ENCODE measurements around the gene IMMP2L. TPM values are rescaled to one million over a fixed set of nuclear protein-coding genes. Genes with fewer than 3 reads are reported as not detected.

Gene IMMP2L
- polyA plus RNA-seq, 1 donor (not counting 4 experiments of a cell fraction or from before 2014, with no cell fraction given): 14.1 TPM

DNA sequence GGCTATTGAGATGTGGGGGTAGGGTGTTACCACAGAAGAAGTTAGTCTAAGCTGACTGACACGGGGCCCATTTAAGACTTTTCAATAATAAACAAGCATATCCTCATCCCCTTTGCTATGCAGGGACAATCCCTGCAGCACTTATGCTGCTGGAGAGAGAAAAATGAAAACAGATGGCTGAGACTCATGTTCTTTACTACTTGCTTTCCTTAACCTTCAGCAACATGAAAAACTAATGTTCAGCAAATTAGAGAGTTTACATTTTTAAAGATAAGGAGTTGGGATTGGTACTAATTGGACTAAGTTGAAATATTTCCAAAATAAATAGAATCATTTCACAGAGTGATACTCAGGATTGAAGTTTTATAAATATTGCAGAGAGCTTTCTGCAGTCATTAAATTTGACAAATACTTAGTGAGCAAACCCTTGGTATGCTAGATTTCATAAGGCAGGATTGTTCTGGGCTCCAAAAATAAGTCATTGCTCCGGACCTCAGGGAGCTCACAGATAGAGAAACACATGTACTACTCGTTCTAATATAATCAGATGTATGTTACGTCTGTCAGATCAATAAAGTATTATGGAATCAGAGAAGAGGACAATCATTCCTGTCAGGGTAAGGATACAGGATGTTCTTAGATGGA, 618.5 kb downstream of the IMMP2L start:
- Histone ChIP-seq H3K36me3 (ENCODE audit: control insufficient read depth in 2 of 2, extremely low read depth in 1 of 2, insufficient read depth in 2 of 2, low read length in 2 of 2) (no peaks in the 10 kb centered on the region), H3K79me2 (ENCODE audit: control insufficient read depth, insufficient read depth, low read length) (no peaks in the 10 kb centered on the region), H3K4me1 (ENCODE audit: control insufficient read depth, extremely low read depth, insufficient read depth, low read length) (no peaks in the 10 kb centered on the region), H2AFZ (ENCODE audit: control insufficient read depth, low read length) (no peak overlapping the region), H3K9ac (ENCODE audit: control insufficient read depth, extremely low read depth, insufficient read depth, low read length) (no peak overlapping the region), H3K4me2 (ENCODE audit: control insufficient read depth, extremely low read depth, insufficient read depth, low read depth, low read length) (no peak overlapping the region), H3K9me1 (ENCODE audit: control insufficient read depth, extremely low read depth, insufficient read depth, low read length) (no peaks in the 10 kb centered on the region), H3K27me3 (ENCODE audit: control insufficient read depth, extremely low read depth, insufficient read depth, low read length) (no peaks in the 10 kb centered on the region), H4K20me1 (ENCODE audit: control insufficient read depth, extremely low read depth, insufficient read depth, low read length) (no peaks in the 10 kb centered on the region), H3K4me3 (ENCODE audit: control insufficient read depth in 2 of 3, extremely low read depth in 1 of 3, insufficient read depth in 2 of 3, low read depth in 1 of 3, low read length in 3 of 3) (no peak overlapping the region), H3K9me3 (ENCODE audit: control insufficient read depth, low read depth, low read length) (no peaks in the 10 kb centered on the region), H3K27ac (ENCODE audit: control insufficient read depth, insufficient read depth, low read length) (no peak overlapping the region)
- no peak for TF ChIP-seq CTCF (optimal IDR thresholded peaks at IDR 0.05 in 1 of 3, IDR thresholded peaks at IDR 0.05 in 1 of 3, conservative IDR thresholded peaks at IDR 0.05 in 1 of 3; ENCODE audit: extremely low read depth in 1 of 3, insufficient read depth in 2 of 3, low read length in 3 of 3)
- no peak for DNase-seq (ENCODE audit: low read depth, low spot score)
- FAIRE-seq: no peak
- dilution Hi-C loops (cut with MboI; ENCODE audit: extremely low pct_ligation_motif_present, low sequenced_read_pairs): no loop called here

- no peaks in the 10 kb centered on the region for H3K27me3 ChIP-seq (ENCODE audit: control insufficient read depth, extremely low read depth, insufficient read depth, low read length)
- H3K79me2 ChIP-seq (ENCODE audit: control insufficient read depth, insufficient read depth, low read length): no peaks in the 10 kb centered on the region
- H3K4me1 ChIP-seq (ENCODE audit: control insufficient read depth, extremely low read depth, insufficient read depth, low read length): no peaks in the 10 kb centered on the region
- no peaks in the 10 kb centered on the region for H3K36me3 ChIP-seq (ENCODE audit: control insufficient read depth in 2 of 2, extremely low read depth in 1 of 2, insufficient read depth in 2 of 2, low read length in 2 of 2)
- no peaks in the 10 kb centered on the region for H3K9me3 ChIP-seq (ENCODE audit: control insufficient read depth, low read depth, low read length)
- H2AFZ ChIP-seq (ENCODE audit: control insufficient read depth, low read length): no peak overlapping the region
- FAIRE-seq: no peak
- H3K4me3 ChIP-seq (ENCODE audit: control insufficient read depth in 2 of 3, extremely low read depth in 1 of 3, insufficient read depth in 2 of 3, low read depth in 1 of 3, low read length in 3 of 3): no peak overlapping the region
- TF ChIP-seq CTCF (optimal IDR thresholded peaks at IDR 0.05 in 1 of 3, IDR thresholded peaks at IDR 0.05 in 1 of 3, conservative IDR thresholded peaks at IDR 0.05 in 1 of 3; ENCODE audit: extremely low read depth in 1 of 3, insufficient read depth in 2 of 3, low read length in 3 of 3) (no peak), EZH2 (IDR thresholded peaks at IDR 0.05; ENCODE audit: low read length) (no peak)
- no peaks in the 10 kb centered on the region for H3K9me1 ChIP-seq (ENCODE audit: control insufficient read depth, extremely low read depth, insufficient read depth, low read length)
- no peak for DNase-seq (ENCODE audit: low read depth, low spot score)
- H4K20me1 ChIP-seq (ENCODE audit: control insufficient read depth, extremely low read depth, insufficient read depth, low read length): no peaks in the 10 kb centered on the region
- no peak overlapping the region for H3K27ac ChIP-seq (ENCODE audit: control insufficient read depth, insufficient read depth, low read length)
- H3K9ac ChIP-seq (ENCODE audit: control insufficient read depth, extremely low read depth, insufficient read depth, low read length): no peak overlapping the region
- dilution Hi-C loops (cut with MboI; ENCODE audit: extremely low pct_ligation_motif_present, low sequenced_read_pairs): no loop called here
- H3K4me2 ChIP-seq (ENCODE audit: control insufficient read depth, extremely low read depth, insufficient read depth, low read depth, low read length): no peak overlapping the region
These were observed 620.9 kb downstream of the IMMP2L start for GRCh38 chr7:110941385-110941784.

Data from keratinocyte (primary cell).